Measurements from ENCODE around the gene SMARCA5.
A peak's percentile ranks its signal among the peaks of the same experiment; 100 is the strongest.

The SMARCA5 gene

DNA sequence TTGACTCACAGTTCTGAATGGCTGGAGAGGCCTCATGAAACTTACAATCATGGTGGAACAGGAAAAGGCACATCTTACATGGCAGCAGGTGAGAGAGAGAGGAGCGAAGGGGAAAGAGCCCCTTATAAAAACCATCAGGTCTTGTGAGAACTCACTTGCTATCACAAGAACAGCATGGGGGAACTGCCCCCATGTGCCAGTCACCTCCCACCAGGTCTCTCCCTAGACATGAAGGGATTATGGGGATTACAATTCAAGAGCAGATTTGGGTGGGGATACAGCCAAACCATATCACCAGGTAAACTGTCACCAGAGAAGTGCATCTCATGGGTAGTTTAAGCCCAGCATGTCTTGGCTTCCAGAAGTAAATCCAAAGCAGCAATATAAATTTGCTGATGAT, 7.5 kb upstream of the SMARCA5 start:
- Mint-ChIP-seq H3K36me3 (ENCODE audit: low read depth) (no peaks in the 10 kb centered on the region), H3K27me3 (ENCODE audit: low read depth, poor library complexity) (peaks cover 22% of the 10 kb centered on the region), H3K9me3 (peaks cover 3% of the 10 kb centered on the region), H3K4me1 (peaks cover 21% of the 10 kb centered on the region), H3K4me3 (no peak overlapping the region), H3K27ac (no peak overlapping the region)
- TF ChIP-seq, protein P1, sequence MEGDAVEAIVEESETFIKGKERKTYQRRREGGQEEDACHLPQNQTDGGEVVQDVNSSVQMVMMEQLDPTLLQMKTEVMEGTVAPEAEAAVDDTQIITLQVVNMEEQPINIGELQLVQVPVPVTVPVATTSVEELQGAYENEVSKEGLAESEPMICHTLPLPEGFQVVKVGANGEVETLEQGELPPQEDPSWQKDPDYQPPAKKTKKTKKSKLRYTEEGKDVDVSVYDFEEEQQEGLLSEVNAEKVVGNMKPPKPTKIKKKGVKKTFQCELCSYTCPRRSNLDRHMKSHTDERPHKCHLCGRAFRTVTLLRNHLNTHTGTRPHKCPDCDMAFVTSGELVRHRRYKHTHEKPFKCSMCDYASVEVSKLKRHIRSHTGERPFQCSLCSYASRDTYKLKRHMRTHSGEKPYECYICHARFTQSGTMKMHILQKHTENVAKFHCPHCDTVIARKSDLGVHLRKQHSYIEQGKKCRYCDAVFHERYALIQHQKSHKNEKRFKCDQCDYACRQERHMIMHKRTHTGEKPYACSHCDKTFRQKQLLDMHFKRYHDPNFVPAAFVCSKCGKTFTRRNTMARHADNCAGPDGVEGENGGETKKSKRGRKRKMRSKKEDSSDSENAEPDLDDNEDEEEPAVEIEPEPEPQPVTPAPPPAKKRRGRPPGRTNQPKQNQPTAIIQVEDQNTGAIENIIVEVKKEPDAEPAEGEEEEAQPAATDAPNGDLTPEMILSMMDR (IDR thresholded peaks at IDR 0.05): no peak
- DNase-seq: no peak

DNA sequence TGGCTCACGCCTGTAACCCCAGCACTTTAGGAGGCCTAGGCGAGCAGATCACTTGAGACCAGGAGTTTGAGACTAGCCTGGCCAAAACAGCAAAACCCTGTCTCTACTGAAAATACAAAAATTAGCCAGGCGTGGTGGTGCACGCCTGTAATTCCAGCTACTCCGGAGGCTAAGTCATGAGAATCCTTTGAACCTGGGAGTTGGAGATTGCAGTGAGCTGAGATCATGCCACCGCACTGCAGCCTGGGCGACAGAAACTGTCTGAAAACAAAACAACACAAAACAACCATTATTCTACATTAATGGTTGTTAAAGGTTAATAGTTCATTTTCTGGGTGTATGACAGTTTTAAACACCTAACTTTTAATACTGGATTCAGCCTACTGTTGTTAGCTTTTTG, 1.6 kb upstream of the SMARCA5 start:
- DNase-seq: no peak
- Mint-ChIP-seq H3K9me3 (no peaks in the 10 kb centered on the region), H3K4me3 (no peak overlapping the region), H3K27me3 (ENCODE audit: low read depth, poor library complexity) (peaks cover 18% of the 10 kb centered on the region), H3K4me1 (peaks cover 24% of the 10 kb centered on the region), H3K27ac (no peak overlapping the region), H3K36me3 (ENCODE audit: low read depth) (peaks cover 10% of the 10 kb centered on the region)
- TF ChIP-seq, protein P1 (IDR thresholded peaks at IDR 0.05): no peak

DNA sequence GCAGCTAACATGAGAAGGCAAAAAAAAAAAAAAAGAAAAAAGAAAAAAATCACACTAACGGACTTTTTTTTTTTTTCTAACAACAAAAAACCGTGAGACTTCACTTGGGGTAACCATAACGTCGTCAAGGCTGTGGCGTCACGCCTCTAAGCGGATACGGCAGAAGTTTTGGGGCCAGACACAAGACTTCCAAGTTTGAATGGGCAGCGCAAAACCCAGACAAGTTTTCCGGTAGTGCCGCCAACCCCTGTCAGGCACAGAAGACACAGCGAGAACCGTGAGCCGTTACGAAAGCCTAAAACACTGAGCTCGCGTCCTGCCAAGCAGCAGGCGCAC, 556 bp upstream of the SMARCA5 start:
- Mint-ChIP-seq H3K4me1 (peaks cover 33% of the 10 kb centered on the region), H3K27me3 (ENCODE audit: low read depth, poor library complexity) (peaks cover 9% of the 10 kb centered on the region), H3K27ac (peak overlapping the region; percentile 100), H3K9me3 (no peaks in the 10 kb centered on the region), H3K36me3 (ENCODE audit: low read depth) (peaks cover 19% of the 10 kb centered on the region), H3K4me3 (peak overlapping the region; percentile 98)
- TF ChIP-seq, protein P1 (IDR thresholded peaks at IDR 0.05): no peak
- DNase-seq: no peak

- H3K27ac Mint-ChIP-seq: peak overlapping the region; percentile 100
- H3K4me1 Mint-ChIP-seq: peaks cover 39% of the 10 kb centered on the region
- no peak for DNase-seq
- peak overlapping the region; percentile 98 for H3K4me3 Mint-ChIP-seq
- peaks cover 4% of the 10 kb centered on the region for H3K27me3 Mint-ChIP-seq (ENCODE audit: low read depth, poor library complexity)
- no peaks in the 10 kb centered on the region for H3K9me3 Mint-ChIP-seq
- peaks cover 30% of the 10 kb centered on the region for H3K36me3 Mint-ChIP-seq (ENCODE audit: low read depth)
- TF ChIP-seq, protein P1 (IDR thresholded peaks at IDR 0.05): no peak
These were observed 630 bp downstream of the SMARCA5 start for GRCh38 chr4:143514169-143514495.

GRCh38 chr4:143514497-143514896, 995 bp downstream of the SMARCA5 start:
- TF ChIP-seq, protein P1 (IDR thresholded peaks at IDR 0.05): no peak
- Mint-ChIP-seq H3K4me3 (peak overlapping the region; percentile 98), H3K4me1 (peaks cover 42% of the 10 kb centered on the region), H3K27me3 (ENCODE audit: low read depth, poor library complexity) (peaks cover 4% of the 10 kb centered on the region), H3K27ac (peak overlapping the region; percentile 100), H3K9me3 (no peaks in the 10 kb centered on the region), H3K36me3 (ENCODE audit: low read depth) (peaks cover 34% of the 10 kb centered on the region)
- DNase-seq: peak; percentile 49

DNA sequence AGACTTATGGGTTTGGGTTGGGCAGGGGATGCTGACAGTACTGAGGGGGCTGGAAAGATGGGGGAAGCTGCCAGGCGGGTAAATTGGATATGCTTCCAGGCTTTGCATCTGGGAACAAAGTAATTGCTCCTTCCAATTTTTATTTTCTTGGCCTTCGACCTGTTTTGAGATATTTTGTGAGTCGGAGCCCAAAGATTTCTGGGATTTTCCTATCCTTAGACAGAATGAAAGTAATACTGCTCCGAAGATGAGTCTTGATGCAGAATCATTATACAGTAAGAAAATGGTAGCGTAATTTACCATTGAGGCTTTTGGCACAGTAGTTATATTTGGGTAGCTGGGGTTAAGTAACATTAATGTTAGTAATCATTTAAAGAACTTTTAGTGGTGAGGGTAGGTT, 1.4 kb downstream of the SMARCA5 start:
- peak overlapping the region; percentile 100 for H3K27ac Mint-ChIP-seq

More for the DNA sequence above, 1.4 kb downstream of the SMARCA5 start:
- no peak for DNase-seq
- Mint-ChIP-seq H3K27me3 (ENCODE audit: low read depth, poor library complexity) (peaks cover 2% of the 10 kb centered on the region), H3K4me1 (peaks cover 46% of the 10 kb centered on the region), H3K4me3 (peak overlapping the region; percentile 98), H3K36me3 (ENCODE audit: low read depth) (peaks cover 38% of the 10 kb centered on the region), H3K9me3 (no peaks in the 10 kb centered on the region)
- TF ChIP-seq, protein P1 (IDR thresholded peaks at IDR 0.05): no peak

Measured in nephron progenitor cell (in vitro differentiated cells).